Stomach (tissue), 19 donors: ENCODE results near the gene DEFB108B. TPM values are rescaled to one million over a fixed set of nuclear protein-coding genes. Genes with fewer than 3 reads are reported as not detected.
"Not testable (repeated sequence)": the region's sequence is repeated elsewhere in the genome, so short reads cannot be mapped to it uniquely, and the experiment has no call there.

Source experiments
- DNase-seq, 2 donors: peaks; one replicate each; pipeline versions ENCODE4 v3.0.0 to v3.0.0-alpha.2; 2013 to 2019
- H3K27ac ChIP-seq, 5 donors: fragments of 200-600 bp in 4 of 5; sonication (generic) in 4 of 5; one replicate each; pipeline ENCODE4 v1.5.1; 2013 to 2019; ENCODE audit warnings: mild to moderate bottlenecking in 1 of 5, moderate library complexity in 1 of 5
- H3K27me3 ChIP-seq, 3 donors: fragments of 200-600 bp; sonication (generic); one replicate each; pipeline ENCODE4 v1.5.1; 2017 to 2019; ENCODE audit warnings: mixed run types in 1 of 3
- H3K36me3 ChIP-seq, 4 donors: fragments of 200-600 bp; sonication (generic); 1 replicate in 3 of 4; 2 replicates in 1 of 4; pipeline ENCODE4 v1.5.1; 2016 to 2019
- H3K4me1 ChIP-seq, 4 donors: fragments of 200-600 bp; sonication (generic); one replicate each; pipeline ENCODE4 v1.5.1; 2016 to 2019
- H3K4me3 ChIP-seq, 4 donors: fragments of 200-600 bp; sonication (generic) in 3 of 4; one replicate each; pipeline ENCODE4 v1.5.1; 2016 to 2019; ENCODE audit warnings: mild to moderate bottlenecking in 1 of 4
- H3K9me3 ChIP-seq, 4 donors: fragments of 200-600 bp; sonication (generic); one replicate each; pipeline ENCODE4 v1.5.1; 2016 to 2019
- CTCF ChIP-seq, 7 experiments: fragments of 450-650 bp in 4 of 7; fragments of 200-600 bp in 3 of 7; sonication (generic) in 3 of 7; IDR thresholded peaks; one replicate each; pipeline ENCODE4 v1.5.1; 2016 to 2019; ENCODE audit warnings: antibody characterized with exemption in 7 of 7, control low read depth in 2 of 7, mild to moderate bottlenecking in 1 of 7
- EP300 ChIP-seq: sonication (generic); formaldehyde crosslinking; IDR thresholded peaks from one replicate; pipeline ENCODE4 v1.6.1; 2017; ENCODE audit warnings: antibody characterized with exemption
- POLR2A ChIP-seq, 4 donors: fragments of 450-650 bp; IDR thresholded peaks; one replicate each; pipeline ENCODE4 v1.6.1; 2016; ENCODE audit warnings: antibody characterized with exemption in 4 of 4, control low read depth in 2 of 4, mild to moderate bottlenecking in 1 of 4, moderate library complexity in 1 of 4
- POLR2AphosphoS5 ChIP-seq, 3 donors: sonication (generic); formaldehyde crosslinking; IDR thresholded peaks; one replicate each; pipeline ENCODE4 v1.6.1; 2016; ENCODE audit warnings: antibody characterized with exemption in 3 of 3
- WGBS, 5 donors: extraction: QIAGEN DNeasy Blood & Tissue Kit in 3 of 5; methylation state at CpG; one replicate each; pipeline versions ENCODE4 v1.1.5 to v1.1.7; 2013 to 2018; 5-methylcytosine and 5-hydroxymethylcytosine counted together
- intact Hi-C: fragments of 100-400 bp; cut with DNase I; formaldehyde crosslinking; loops from one replicate; pipeline ENCODE4 v1.15.1; 2023; ENCODE audit warnings: low total_unique reads
- long read RNA-seq, 10 donors: transcript quantifications; one replicate each; lab custom pipeline, GENCODE V29; 2026
- polyA plus RNA-seq, 3 donors: library from polyadenylated mRNA; stranded (reverse); fragments of 200-250 nt; gene quantifications; one replicate each; pipeline ENCODE4 v1.2.3, GENCODE V29; 2013
- total RNA-seq, 5 donors: library from RNA; depleted of rRNA; stranded (reverse); fragments of >200 nt; gene quantifications; one replicate each; pipeline versions ENCODE4 v1.1.0 to v1.2.3, GENCODE V29; 2014 to 2016
- donor health status: healthy with polysubstance abuse.
- donor health status: Bipolar disorder and iron deficiency.
- donor health status: healthy.

DEFB108B gene
- not detected for total RNA-seq
- not detected for polyA plus RNA-seq
- long read RNA-seq, donor 1, result 0 reads
- long read RNA-seq, donor 2, result 0 reads
- long read RNA-seq, donor 3, result 0 reads
- long read RNA-seq, donor 4, result 0 reads
- long read RNA-seq, donor 5, result 0 reads
- long read RNA-seq, donor 6, result 0 reads
- long read RNA-seq, donor 7, result 0 reads
- long read RNA-seq, donor 8, result 0 reads
- long read RNA-seq, donor 9, result 0 reads
- long read RNA-seq, donor 10, result 0 reads

DNA sequence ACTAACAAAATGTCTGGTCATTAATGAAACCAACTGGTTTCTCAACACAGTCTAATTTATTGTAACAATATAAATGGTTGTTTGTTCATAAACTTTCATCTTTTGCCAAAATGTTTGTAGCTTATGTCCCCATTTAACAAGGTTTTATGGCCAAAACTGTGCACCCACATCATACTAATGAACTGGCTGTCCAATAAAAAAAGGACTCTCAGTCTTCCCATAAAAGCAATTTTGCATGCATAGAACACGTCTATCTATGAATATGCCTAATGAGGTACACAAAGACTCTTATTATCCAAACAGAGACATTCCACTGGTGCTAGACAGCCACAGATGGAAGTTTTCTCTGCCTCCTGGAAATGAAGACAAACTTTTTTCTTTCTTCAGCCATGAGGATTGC, at the start of gene DEFB108B:
Gene DEFB108B, plus strand, starts transcription at position 390 of the 400 bp plus-strand sequence. Its CDS starts 0 bp downstream, at position 390.
- H3K4me1 ChIP-seq, H3K27me3 ChIP-seq, H3K36me3 ChIP-seq, H3K9me3 ChIP-seq, H3K27ac ChIP-seq, DNase-seq, H3K4me3 ChIP-seq, intact Hi-C loops: not testable (repeated sequence)
- WGBS, 5 donors, result 0 to 43% (median 0%) methylated on average over 1 of the region's 1 CpG

DNA sequence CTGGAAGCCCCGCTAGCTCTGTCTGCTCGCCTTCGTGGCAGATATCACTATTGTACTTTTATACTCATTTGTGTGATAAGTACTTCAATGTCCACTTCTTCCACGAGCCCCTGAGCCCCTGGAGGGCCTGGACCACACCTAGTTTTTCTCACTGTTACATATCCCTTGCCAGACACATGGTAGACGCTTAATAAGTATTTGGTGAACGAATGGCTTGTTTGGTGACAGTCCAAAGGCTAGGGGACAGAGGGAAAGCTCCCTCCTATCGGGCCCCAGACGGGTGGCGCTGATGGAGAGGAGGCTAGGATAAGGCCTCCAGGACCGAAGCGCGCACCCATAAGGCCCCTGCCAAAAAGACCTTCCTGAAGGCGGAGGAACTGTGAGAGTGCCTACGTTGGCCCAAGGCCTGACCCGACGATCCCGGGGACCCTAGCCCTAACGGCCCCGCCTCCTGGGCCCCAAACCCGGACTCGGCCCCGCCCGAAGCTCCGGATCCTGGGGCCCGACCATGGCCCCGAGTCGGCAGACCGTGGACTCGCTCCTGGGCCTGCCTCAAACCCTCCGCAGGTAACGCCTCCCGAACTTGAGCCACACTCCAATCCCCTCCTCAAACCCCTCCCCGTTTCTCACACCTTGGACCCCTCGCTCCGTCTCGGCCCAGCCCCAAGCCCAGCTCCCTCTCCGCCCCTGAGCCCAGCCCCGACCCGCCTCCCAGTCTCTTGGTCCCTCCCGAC, 46.7 kb upstream of the DEFB108B start:
- 3 to 6% (median 4%) methylated on average over 33 to 40 of the region's 40 CpGs for WGBS, 5 donors
- peak in 1 of 2 donors; percentile 95 for DNase-seq
- H3K27me3 ChIP-seq, H3K36me3 ChIP-seq, H3K9me3 ChIP-seq, intact Hi-C loops: not testable (repeated sequence)
- Histone ChIP-seq H3K27ac (peak overlapping the region; percentile 45 to 94 (median 88)), H3K4me1 (peaks cover 0 to 17% (median 9%) of the 10 kb centered on the region in 4 donors), H3K4me3 (peak overlapping the region; percentile 59 to 79 (median 68))

DNA sequence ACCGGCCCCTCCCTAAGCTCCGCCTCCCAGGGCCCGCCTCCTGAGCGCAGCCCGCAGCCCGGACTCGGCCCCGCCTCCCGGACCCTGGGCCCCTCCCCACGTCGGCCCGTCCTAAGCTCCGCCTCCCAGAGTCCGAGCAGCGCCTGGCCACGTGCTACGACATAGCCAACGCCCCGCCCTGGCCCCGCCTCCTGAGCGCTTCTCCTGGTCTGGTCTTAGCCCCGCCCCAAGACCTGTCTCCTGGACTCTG, 46.2 kb upstream of the DEFB108B start:
- intact Hi-C loops, H3K9me3 ChIP-seq, H3K27me3 ChIP-seq, H3K36me3 ChIP-seq: not testable (repeated sequence)
- TF ChIP-seq POLR2AphosphoS5 (IDR thresholded peaks at IDR 0.05), result peak in 1 of 3 donors; percentile 41
- H3K4me3 ChIP-seq, result peak overlapping the region; percentile 59 to 79 (median 68)
- peak overlapping the region; percentile 79 to 94 (median 88) for H3K27ac ChIP-seq
- DNase-seq, result peak; percentile 100
- 0 to 3% (median 2%) methylated on average over 11 to 22 of the region's 22 CpGs for WGBS, 5 donors
- peaks cover 0 to 17% (median 9%) of the 10 kb centered on the region in 4 donors for H3K4me1 ChIP-seq

DNA sequence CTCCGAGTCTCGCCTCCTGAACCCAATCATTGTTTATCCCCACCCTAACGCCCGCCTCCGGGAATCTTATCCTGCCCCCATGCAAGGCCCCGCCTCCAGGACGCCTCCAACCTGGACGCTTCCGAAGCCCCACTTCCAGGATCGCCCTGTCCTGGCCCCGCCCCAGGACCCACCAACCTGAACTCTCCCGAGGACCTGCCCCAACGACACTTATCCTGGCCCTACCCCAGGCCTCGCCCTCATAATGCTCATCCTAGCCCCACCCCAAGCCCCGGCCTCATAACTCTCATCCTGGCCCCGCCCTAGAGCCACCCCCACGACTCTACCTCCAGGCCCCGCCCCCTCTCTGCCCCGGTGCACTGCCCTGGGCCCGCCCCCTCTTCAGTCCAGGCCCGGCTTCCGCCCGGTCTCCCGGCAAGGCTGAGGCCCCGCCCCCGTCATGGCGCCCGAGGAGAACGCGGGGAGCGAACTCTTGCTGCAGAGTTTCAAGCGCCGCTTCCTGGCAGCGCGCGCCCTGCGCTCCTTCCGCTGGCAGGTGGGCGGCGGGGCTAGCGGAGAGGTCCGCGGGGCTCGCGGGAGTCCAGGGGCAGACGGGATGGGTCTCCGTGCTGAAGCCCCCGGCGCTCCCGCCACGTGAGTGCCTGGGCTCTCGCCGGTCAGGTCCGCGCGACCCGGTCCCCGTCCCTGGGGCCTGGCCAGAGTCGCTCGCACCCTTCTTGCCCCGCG, 45.7 kb upstream of the DEFB108B start:
- Histone ChIP-seq H3K36me3 (no peaks in the 10 kb centered on the region), H3K27me3 (no peaks in the 10 kb centered on the region), H3K27ac (peak overlapping the region; percentile 63 to 94 (median 88)), H3K9me3 (no peaks in the 10 kb centered on the region), H3K4me3 (peak overlapping the region; percentile 59 to 79 (median 68)), H3K4me1 (peaks cover 0 to 17% (median 9%) of the 10 kb centered on the region in 4 donors)
- no peak for TF ChIP-seq POLR2A (IDR thresholded peaks at IDR 0.05)
- TF ChIP-seq CTCF (IDR thresholded peaks at IDR 0.05), result no peak
- peak in 1 of 3 donors; percentile 13 for TF ChIP-seq POLR2AphosphoS5 (IDR thresholded peaks at IDR 0.05)
- no peak for TF ChIP-seq EP300
- DNase-seq, result peak; percentile 96 to 98
- 0 to 2% (median 0%) methylated on average over 7 to 58 of the region's 62 CpGs for WGBS, 5 donors
- intact Hi-C loops, result no loop called here

DNA sequence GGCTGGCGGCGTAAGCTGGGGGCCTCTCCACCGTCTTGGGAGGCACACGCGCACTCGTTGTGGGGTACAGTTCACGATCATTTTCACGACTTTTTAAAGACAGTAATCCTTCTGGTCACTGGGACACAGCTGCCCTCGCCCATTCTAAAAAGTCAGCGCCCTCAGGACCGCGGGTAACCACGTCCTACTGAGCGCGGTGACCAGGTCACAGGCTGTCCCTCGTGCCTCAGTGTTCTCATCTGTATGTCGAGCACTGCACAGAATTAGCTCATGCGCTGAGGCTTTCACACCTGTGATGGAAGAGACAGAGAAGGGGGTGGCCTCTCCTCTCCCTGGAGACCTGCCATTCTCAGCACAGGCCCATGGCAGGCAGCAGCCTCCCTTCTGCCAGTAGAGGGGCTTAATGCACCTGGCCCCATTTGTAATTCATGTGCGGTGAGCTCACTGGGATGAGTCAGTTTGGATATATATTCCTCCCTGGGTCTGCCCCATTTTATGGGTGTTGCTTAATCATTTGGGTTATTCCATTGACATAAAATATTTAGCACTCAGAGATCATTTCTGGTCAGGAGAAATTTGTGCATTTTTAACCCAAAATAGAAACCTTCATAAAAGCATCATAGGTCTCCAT, 45.1 kb upstream of the DEFB108B start:
- intact Hi-C loops, H3K9me3 ChIP-seq, H3K27me3 ChIP-seq, H3K36me3 ChIP-seq: not testable (repeated sequence)
- peaks cover 0 to 17% (median 9%) of the 10 kb centered on the region in 4 donors for H3K4me1 ChIP-seq
- H3K4me3 ChIP-seq, result peak overlapping the region; percentile 56 to 79 (median 68)
- WGBS, 5 donors, result 1 to 17% (median 2%) methylated on average over 1 to 19 of the region's 19 CpGs
- DNase-seq, result peak in 1 of 2 donors; percentile 43
- peak overlapping the region; percentile 63 to 94 (median 88) for H3K27ac ChIP-seq

GRCh38 chr11:71789444-71790196, 43.4 kb upstream of the DEFB108B start:
- H3K27me3 ChIP-seq, intact Hi-C loops, H3K36me3 ChIP-seq, DNase-seq, H3K27ac ChIP-seq, H3K4me3 ChIP-seq, H3K9me3 ChIP-seq: not testable (repeated sequence)
- 81 to 92% (median 92%) methylated on average over 7 to 8 of the region's 8 CpGs for WGBS, 5 donors
- H3K4me1 ChIP-seq, result peaks cover 0 to 17% (median 9%) of the 10 kb centered on the region in 4 donors

- H3K27ac ChIP-seq, intact Hi-C loops, H3K27me3 ChIP-seq, H3K9me3 ChIP-seq, H3K4me3 ChIP-seq, DNase-seq: not testable (repeated sequence)
- WGBS, 5 donors, result 62 to 89% (median 75%) methylated on average over 7 of the region's 7 CpGs
- H3K36me3 ChIP-seq, result peaks cover 0 to 20% (median 4%) of the 10 kb centered on the region in 4 donors
- peaks cover 0 to 12% (median 8%) of the 10 kb centered on the region in 4 donors for H3K4me1 ChIP-seq
Measured at GRCh38 chr11:71791111-71791510, 41.9 kb upstream of the DEFB108B start.
